BLaER1 (cell line): ENCODE data around the gene SBSN.

Experiments
- H3K27ac ChIP-seq: shearing (Covaris generic); formaldehyde crosslinking; 2 replicates; pipeline ENCODE4 v1.8.1; 2022
- H3K27me3 ChIP-seq: shearing (Covaris generic); formaldehyde crosslinking; 2 replicates; pipeline ENCODE4 v1.8.1; 2022
- H3K36me3 ChIP-seq: shearing (Covaris generic); formaldehyde crosslinking; 2 replicates; pipeline ENCODE4 v1.8.1; 2022
- H3K4me1 ChIP-seq: shearing (Covaris generic); formaldehyde crosslinking; 2 replicates; pipeline ENCODE4 v1.8.1; 2022
- H3K4me2 ChIP-seq: shearing (Covaris generic); formaldehyde crosslinking; 2 replicates; pipeline ENCODE4 v1.8.1; 2022
- H3K4me3 ChIP-seq: shearing (Covaris generic); formaldehyde crosslinking; 2 replicates; pipeline ENCODE4 v1.8.1; 2022
- H3K9ac ChIP-seq: shearing (Covaris generic); formaldehyde crosslinking; 2 replicates; pipeline ENCODE4 v1.8.1; 2022
- H3K9me3 ChIP-seq: shearing (Covaris generic); formaldehyde crosslinking; 2 replicates; pipeline ENCODE4 v1.8.1; 2022
- H4K20me1 ChIP-seq: shearing (Covaris generic); formaldehyde crosslinking; 2 replicates; pipeline ENCODE4 v1.8.1; 2022
- Cebpa-rat ChIP-seq: shearing (Covaris generic); IDR thresholded peaks from 2 replicates; pipeline ENCODE4 v1.8.1; 2022

The SBSN gene

GRCh38 chr19:35528218-35529038 is at the start of gene SBSN:
Gene SBSN, minus strand, starts transcription at chr19:35528311. Its CDS starts 30 bp downstream, at chr19:35528281.
- no peaks in the 10 kb centered on the region for H3K9me3 ChIP-seq
- peaks cover 8% of the 10 kb centered on the region; the same call in 1 of the 2 replicates for H3K27me3 ChIP-seq
- no peak for TF ChIP-seq Cebpa-rat
- peaks cover 18% of the 10 kb centered on the region for H3K4me1 ChIP-seq
- peak within 1 kb of the TSS; percentile 63 for H3K4me2 ChIP-seq
- 0 out of 2 replicates have a peak within 1 kb of the TSS, but pooled peaks have one; percentile 37 for H3K27ac ChIP-seq
- no peaks in the 10 kb centered on the region for H4K20me1 ChIP-seq
- H3K4me3 ChIP-seq, result no peak within 1 kb of the TSS
- no peak within 1 kb of the TSS for H3K9ac ChIP-seq
- no peaks in the 10 kb centered on the region for H3K36me3 ChIP-seq

- H3K4me2 ChIP-seq, result no peak overlapping the region
- H4K20me1 ChIP-seq, result no peaks in the 10 kb centered on the region
- no peak for TF ChIP-seq Cebpa-rat
- no peak overlapping the region for H3K4me3 ChIP-seq
- H3K9me3 ChIP-seq, result peaks cover 17% of the 10 kb centered on the region
- no peaks in the 10 kb centered on the region for H3K4me1 ChIP-seq
- H3K36me3 ChIP-seq, result no peaks in the 10 kb centered on the region
- H3K27me3 ChIP-seq, result no peaks in the 10 kb centered on the region
- H3K9ac ChIP-seq, result no peak overlapping the region
- H3K27ac ChIP-seq, result no peak overlapping the region
Observed at GRCh38 chr19:35571406-35571965, 43.4 kb upstream of the SBSN start.

GRCh38 chr19:35569281-35569781 is 41.2 kb upstream of the SBSN start:
- TF ChIP-seq Cebpa-rat, result no peak
- Histone ChIP-seq H3K4me1 (no peaks in the 10 kb centered on the region), H3K9me3 (no peaks in the 10 kb centered on the region), H3K9ac (no peak overlapping the region), H4K20me1 (no peaks in the 10 kb centered on the region), H3K36me3 (no peaks in the 10 kb centered on the region), H3K4me2 (no peak overlapping the region), H3K4me3 (no peak overlapping the region), H3K27me3 (no peaks in the 10 kb centered on the region), H3K27ac (no peak overlapping the region)

GRCh38 chr19:35566738-35567137 is 38.6 kb upstream of the SBSN start:
- TF ChIP-seq Cebpa-rat, result peak; percentile 67
- no peaks in the 10 kb centered on the region for H3K27me3 ChIP-seq
- no peaks in the 10 kb centered on the region for H4K20me1 ChIP-seq

GRCh38 chr19:35565016-35565856 is 37.1 kb upstream of the SBSN start:
- no peaks in the 10 kb centered on the region for H3K36me3 ChIP-seq
- H3K27me3 ChIP-seq, result no peaks in the 10 kb centered on the region
- no peak for TF ChIP-seq Cebpa-rat
- no peaks in the 10 kb centered on the region for H4K20me1 ChIP-seq
- H3K27ac ChIP-seq, result no peak overlapping the region
- H3K9me3 ChIP-seq, result no peaks in the 10 kb centered on the region
- H3K9ac ChIP-seq, result no peak overlapping the region
- no peak overlapping the region for H3K4me3 ChIP-seq
- no peak overlapping the region for H3K4me2 ChIP-seq
- H3K4me1 ChIP-seq, result no peaks in the 10 kb centered on the region

More at GRCh38 chr19:35566738-35567137, 38.6 kb upstream of the SBSN start:
- Histone ChIP-seq H3K9me3 (no peaks in the 10 kb centered on the region), H3K9ac (no peak overlapping the region), H3K27ac (no peak overlapping the region), H3K36me3 (no peaks in the 10 kb centered on the region), H3K4me2 (no peak overlapping the region), H3K4me1 (no peaks in the 10 kb centered on the region), H3K4me3 (no peak overlapping the region)

- no peak within 1 kb of the TSS for H3K9ac ChIP-seq
- no peak within 1 kb of the TSS for H3K4me3 ChIP-seq
- no peaks in the 10 kb centered on the region for H3K27me3 ChIP-seq
- no peak for TF ChIP-seq Cebpa-rat
- no peak within 1 kb of the TSS for H3K27ac ChIP-seq
- peaks cover 14% of the 10 kb centered on the region for H3K4me1 ChIP-seq
- no peaks in the 10 kb centered on the region for H3K36me3 ChIP-seq
- H3K4me2 ChIP-seq, result no peak within 1 kb of the TSS
- no peaks in the 10 kb centered on the region for H3K9me3 ChIP-seq
- no peaks in the 10 kb centered on the region for H4K20me1 ChIP-seq
Observed at GRCh38 chr19:35563207-35563829, 35.2 kb upstream of the SBSN start, which contains the start of gene ATP4A. Gene ATP4A, minus strand, starts transcription at chr19:35563658. Its CDS starts 29 bp downstream, at chr19:35563629.

GRCh38 chr19:35562776-35563175 is 34.7 kb upstream of the SBSN start:
- Histone ChIP-seq H3K4me1 (peaks cover 18% of the 10 kb centered on the region), H3K9me3 (no peaks in the 10 kb centered on the region)
- TF ChIP-seq Cebpa-rat, result no peak

GRCh38 chr19:35562336-35562735 is 34.2 kb upstream of the SBSN start:
- H3K9ac ChIP-seq, result no peak overlapping the region
- H3K27ac ChIP-seq, result no peak overlapping the region
- no peaks in the 10 kb centered on the region for H3K27me3 ChIP-seq
- no peaks in the 10 kb centered on the region for H3K36me3 ChIP-seq
- no peaks in the 10 kb centered on the region for H4K20me1 ChIP-seq
- H3K4me1 ChIP-seq, result peaks cover 18% of the 10 kb centered on the region
- no peak overlapping the region for H3K4me3 ChIP-seq
- no peaks in the 10 kb centered on the region for H3K9me3 ChIP-seq
- no peak for TF ChIP-seq Cebpa-rat
- no peak overlapping the region for H3K4me2 ChIP-seq

More at GRCh38 chr19:35562776-35563175, 34.7 kb upstream of the SBSN start:
- Histone ChIP-seq H3K4me3 (no peak overlapping the region), H3K9ac (no peak overlapping the region), H3K27me3 (no peaks in the 10 kb centered on the region), H3K4me2 (no peak overlapping the region), H3K36me3 (no peaks in the 10 kb centered on the region), H3K27ac (no peak overlapping the region), H4K20me1 (no peaks in the 10 kb centered on the region)

- H3K4me2 ChIP-seq, result no peak overlapping the region
- TF ChIP-seq Cebpa-rat, result no peak
- H3K27ac ChIP-seq, result no peak overlapping the region
- H3K4me1 ChIP-seq, result peaks cover 18% of the 10 kb centered on the region
- H3K36me3 ChIP-seq, result no peaks in the 10 kb centered on the region
- H4K20me1 ChIP-seq, result no peaks in the 10 kb centered on the region
- H3K4me3 ChIP-seq, result no peak overlapping the region
- H3K9me3 ChIP-seq, result no peaks in the 10 kb centered on the region
- H3K27me3 ChIP-seq, result no peaks in the 10 kb centered on the region
- no peak overlapping the region for H3K9ac ChIP-seq
Observed at GRCh38 chr19:35561436-35561835, 33.3 kb upstream of the SBSN start.
